ENCODE data around the gene MPP2.

MPP2 gene

GRCh38 chr17:43912635-43913304 lies 5.4 kb upstream of the MPP2 start:
- H3K36me3 ChIP-seq: no peaks in the 10 kb centered on the region
- H4K20me1 ChIP-seq: peaks cover 0 to 10% (median 0%) of the 10 kb centered on the region in 11 experiments; a peak in 2 of 22 replicates
- no peak overlapping the region for H3K9ac ChIP-seq
- H3K4me3 ChIP-seq: no peak overlapping the region
- no peak overlapping the region for H3K27ac ChIP-seq
- no peak for TF ChIP-seq Cebpa-rat (IDR thresholded peaks at IDR 0.05)
- H3K4me1 ChIP-seq: peaks cover 13 to 67% (median 44%) of the 10 kb centered on the region in 10 experiments; a peak in 19 of 20 replicates
- H3K4me2 ChIP-seq: peak overlapping the region in 8 of 11 experiments; percentile 3 to 57 (median 44); a peak in 11 of 22 replicates
- H3K9me3 ChIP-seq (replicated peaks in 1 of 11): no peaks in the 10 kb centered on the region
- H3K27me3 ChIP-seq: peaks cover 0 to 12% (median 8%) of the 10 kb centered on the region in 11 experiments; a peak in 12 of 22 replicates

GRCh38 chr17:43911904-43912303 lies 4.6 kb upstream of the MPP2 start:
- TF ChIP-seq Cebpa-rat (IDR thresholded peaks at IDR 0.05): no peak
- Histone ChIP-seq H3K27ac (no peak overlapping the region), H3K36me3 (no peaks in the 10 kb centered on the region), H3K4me3 (no peak overlapping the region), H3K27me3 (peaks cover 5 to 20% (median 17%) of the 10 kb centered on the region in 11 experiments), H3K4me1 (peaks cover 17 to 63% (median 42%) of the 10 kb centered on the region in 10 experiments; a peak in 19 of 20 replicates), H3K9me3 (replicated peaks in 1 of 11) (no peaks in the 10 kb centered on the region), H3K9ac (no peak overlapping the region), H3K4me2 (peak overlapping the region in 8 of 11 experiments; percentile 3 to 57 (median 44); a peak in 12 of 22 replicates), H4K20me1 (peaks cover 0 to 10% (median 0%) of the 10 kb centered on the region in 11 experiments; a peak in 2 of 22 replicates)

GRCh38 chr17:43909537-43910231 lies 2.3 kb upstream of the MPP2 start:
- Histone ChIP-seq H3K4me1 (peaks cover 26 to 57% (median 44%) of the 10 kb centered on the region in 10 experiments; a peak in 18 of 20 replicates), H3K4me2 (no peak overlapping the region), H3K9me3 (replicated peaks in 1 of 11) (no peaks in the 10 kb centered on the region), H3K36me3 (no peaks in the 10 kb centered on the region), H3K4me3 (no peak overlapping the region), H3K9ac (no peak overlapping the region), H3K27me3 (peaks cover 27 to 42% (median 39%) of the 10 kb centered on the region in 11 experiments), H3K27ac (no peak overlapping the region), H4K20me1 (peaks cover 0 to 27% (median 10%) of the 10 kb centered on the region in 11 experiments; a peak in 11 of 22 replicates)
- TF ChIP-seq Cebpa-rat (IDR thresholded peaks at IDR 0.05): no peak

GRCh38 chr17:43907998-43908721 lies 824 bp upstream of the MPP2 start:
- no peaks in the 10 kb centered on the region for H3K9me3 ChIP-seq (replicated peaks in 1 of 11)
- no peaks in the 10 kb centered on the region for H3K36me3 ChIP-seq
- no peak overlapping the region for H3K27ac ChIP-seq
- H3K9ac ChIP-seq: peak overlapping the region in 8 of 11 experiments; percentile 49 to 74 (median 64); a peak in 11 of 22 replicates
- peaks cover 26 to 47% (median 40%) of the 10 kb centered on the region in 10 experiments; a peak in 18 of 20 replicates for H3K4me1 ChIP-seq
- H4K20me1 ChIP-seq: peaks cover 0 to 27% (median 10%) of the 10 kb centered on the region in 11 experiments; a peak in 12 of 22 replicates
- no peak for TF ChIP-seq Cebpa-rat (IDR thresholded peaks at IDR 0.05)
- H3K4me3 ChIP-seq: peak overlapping the region; percentile 50 to 73 (median 65); a peak in 18 of 20 replicates
- H3K27me3 ChIP-seq: peaks cover 38 to 57% (median 54%) of the 10 kb centered on the region in 11 experiments
- peak overlapping the region; percentile 86 to 100 (median 99) for H3K4me2 ChIP-seq

GRCh38 chr17:43906951-43907424 lies 348 bp downstream of the MPP2 start:
- Histone ChIP-seq H3K36me3 (no peaks in the 10 kb centered on the region), H3K27ac (no peak overlapping the region), H3K4me1 (peaks cover 26 to 37% (median 29%) of the 10 kb centered on the region in 10 experiments; a peak in 18 of 20 replicates), H3K4me2 (peak overlapping the region; percentile 86 to 100 (median 99)), H3K9ac (peak overlapping the region; percentile 32 to 74 (median 64); a peak in 20 of 22 replicates), H3K4me3 (peak overlapping the region; percentile 50 to 73 (median 65)), H4K20me1 (peaks cover 0 to 24% (median 10%) of the 10 kb centered on the region in 11 experiments; a peak in 12 of 22 replicates), H3K9me3 (replicated peaks in 1 of 11) (no peaks in the 10 kb centered on the region), H3K27me3 (peaks cover 38 to 69% (median 61%) of the 10 kb centered on the region in 11 experiments)
- no peak for TF ChIP-seq Cebpa-rat (IDR thresholded peaks at IDR 0.05)

GRCh38 chr17:43905985-43906852 lies 1.1 kb downstream of the MPP2 start:
- Histone ChIP-seq H4K20me1 (peaks cover 0 to 24% (median 10%) of the 10 kb centered on the region in 11 experiments; a peak in 12 of 22 replicates), H3K36me3 (no peaks in the 10 kb centered on the region), H3K9me3 (replicated peaks in 1 of 11) (no peaks in the 10 kb centered on the region), H3K27me3 (peaks cover 38 to 77% (median 67%) of the 10 kb centered on the region in 11 experiments), H3K9ac (peak overlapping the region in 5 of 11 experiments; percentile 56 to 74 (median 64); a peak in 8 of 22 replicates), H3K4me1 (peaks cover 25 to 36% (median 30%) of the 10 kb centered on the region in 10 experiments; a peak in 19 of 20 replicates), H3K4me2 (peak overlapping the region; percentile 86 to 100 (median 99)), H3K27ac (no peak overlapping the region), H3K4me3 (peak overlapping the region; percentile 50 to 73 (median 65))
- TF ChIP-seq Cebpa-rat (IDR thresholded peaks at IDR 0.05): no peak

GRCh38 chr17:43905400-43905984 lies 1.8 kb downstream of the MPP2 start:
- H3K4me1 ChIP-seq: peaks cover 33 to 43% (median 37%) of the 10 kb centered on the region in 10 experiments
- H3K4me3 ChIP-seq: no peak overlapping the region
- no peak for TF ChIP-seq Cebpa-rat (IDR thresholded peaks at IDR 0.05)
- no peaks in the 10 kb centered on the region for H3K9me3 ChIP-seq (replicated peaks in 1 of 11)
- peaks cover 38 to 80% (median 70%) of the 10 kb centered on the region in 11 experiments for H3K27me3 ChIP-seq
- peak overlapping the region in 7 of 11 experiments; percentile 98 to 100 (median 99); a peak in 7 of 22 replicates for H3K4me2 ChIP-seq
- no peak overlapping the region for H3K9ac ChIP-seq
- H3K27ac ChIP-seq: no peak overlapping the region
- H4K20me1 ChIP-seq: peaks cover 0 to 24% (median 10%) of the 10 kb centered on the region in 11 experiments; a peak in 12 of 22 replicates
- no peaks in the 10 kb centered on the region for H3K36me3 ChIP-seq

Measured in BLaER1 treated with 17β-estradiol and CSF1 and Interleukin-3, amounts not matched to agents 10 nM and 100 nM (cell line).